C4-2B (cell line): Measurements from ENCODE around the gene QTRT2.

Experiments
- H3K27ac ChIP-seq: fragments of 450-650 bp; 2 replicates; pipeline ENCODE4 v1.5.1; 2017
- CTCF ChIP-seq: fragments of 450-650 bp; conservative IDR thresholded peaks from 2 replicates; pipeline ENCODE4 v1.5.1; 2017; ENCODE audit warnings: mild to moderate bottlenecking
- ZFX ChIP-seq: fragments of 450-650 bp; IDR thresholded peaks from 2 replicates; pipeline ENCODE4 v1.6.1; 2017

Gene QTRT2

GRCh38 chr3:114025451-114025850, 31.1 kb upstream of the QTRT2 start:
- no peak for TF ChIP-seq CTCF
- no peak for TF ChIP-seq ZFX

GRCh38 chr3:114026331-114026730, 30.2 kb upstream of the QTRT2 start:
- no peak overlapping the region for H3K27ac ChIP-seq
- TF ChIP-seq ZFX: no peak
- TF ChIP-seq CTCF: no peak

More at GRCh38 chr3:114025451-114025850, 31.1 kb upstream of the QTRT2 start:
- no peak overlapping the region for H3K27ac ChIP-seq

- TF ChIP-seq CTCF (no peak), ZFX (no peak)
Measured at GRCh38 chr3:114033721-114034120, 22.8 kb upstream of the QTRT2 start.

GRCh38 chr3:114034211-114034610, 22.3 kb upstream of the QTRT2 start:
- H3K27ac ChIP-seq: no peak overlapping the region
- TF ChIP-seq ZFX (no peak), CTCF (no peak)

More at GRCh38 chr3:114033721-114034120, 22.8 kb upstream of the QTRT2 start:
- no peak overlapping the region for H3K27ac ChIP-seq

GRCh38 chr3:114034787-114035545, 21.6 kb upstream of the QTRT2 start:
- no peak for TF ChIP-seq CTCF
- TF ChIP-seq ZFX: no peak
- no peak overlapping the region for H3K27ac ChIP-seq

GRCh38 chr3:114035896-114036295, 20.6 kb upstream of the QTRT2 start:
- H3K27ac ChIP-seq: no peak overlapping the region

More at GRCh38 chr3:114035896-114036295, 20.6 kb upstream of the QTRT2 start:
- TF ChIP-seq ZFX (no peak), CTCF (no peak)
